DMS79 (cell line): ENCODE data around the gene CDKN2B.
"Not testable (repeated sequence)": the region's sequence is repeated elsewhere in the genome, so short reads cannot be mapped to it uniquely, and the experiment has no call there.

Experiments
- DNase-seq: peaks from one replicate; lab custom pipeline; 2025; lab: John Stamatoyannopoulos, UW

Gene CDKN2B

GRCh38 chr9:22008717-22009505 is at the start of gene CDKN2B:
Gene CDKN2B, minus strand, starts transcription at chr9:22009305. Its CDS starts 352 bp downstream, at chr9:22008953.
- peak; percentile 61 for DNase-seq

- DNase-seq, result not testable (repeated sequence)
Observed at GRCh38 chr9:22057972-22058371, 48.9 kb upstream of the CDKN2B start.

- no peak for DNase-seq
Observed at GRCh38 chr9:22056402-22056801, 47.3 kb upstream of the CDKN2B start.

DNA sequence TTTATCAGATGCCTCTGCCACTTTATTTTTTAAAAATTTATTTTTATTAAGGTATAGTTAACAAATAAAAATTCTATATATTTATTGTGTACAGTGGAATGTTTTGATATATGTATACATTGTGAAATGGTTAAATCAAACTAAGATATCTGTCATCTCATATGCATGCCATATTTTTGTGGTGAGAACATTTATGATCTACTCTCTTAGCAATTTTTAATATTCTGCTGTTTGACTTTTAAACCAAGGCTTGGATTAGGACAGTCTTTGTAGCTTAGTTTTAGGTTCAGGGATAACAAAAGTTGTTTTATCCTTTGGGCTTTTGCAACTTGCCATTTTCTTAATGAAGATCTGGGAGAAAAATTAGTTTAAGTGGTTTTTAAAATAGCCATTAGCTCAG is 46.0 kb upstream of the CDKN2B start:
- no peak for DNase-seq

GRCh38 chr9:22054529-22054928 is 45.4 kb upstream of the CDKN2B start:
- no peak for DNase-seq

GRCh38 chr9:22054076-22054475 is 45.0 kb upstream of the CDKN2B start:
- DNase-seq, result no peak

GRCh38 chr9:22053178-22053577 is 44.1 kb upstream of the CDKN2B start:
- no peak for DNase-seq

- DNase-seq, result no peak
Observed at GRCh38 chr9:22052376-22052945, 43.4 kb upstream of the CDKN2B start.

GRCh38 chr9:22050924-22051323 is 41.8 kb upstream of the CDKN2B start:
- DNase-seq, result no peak

DNA sequence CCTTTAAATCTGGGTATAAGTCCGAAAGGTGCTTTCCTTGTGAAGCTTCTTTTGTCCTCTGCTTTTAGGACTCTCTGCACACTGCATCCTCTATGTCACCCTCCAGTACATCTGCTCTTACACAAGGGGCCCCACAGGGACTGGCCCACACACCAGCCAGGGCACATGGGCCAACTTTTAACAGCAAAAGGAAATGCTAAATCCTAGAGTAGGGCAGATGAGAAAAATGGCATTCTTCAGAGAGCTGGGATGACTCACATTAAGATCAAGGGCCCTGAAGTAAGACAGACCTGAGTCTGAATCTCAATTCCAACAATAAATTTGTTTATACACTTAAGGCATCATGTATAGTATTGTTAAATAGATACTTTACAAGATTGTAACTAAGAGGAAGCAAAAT is 40.3 kb upstream of the CDKN2B start:
- no peak for DNase-seq

DNA sequence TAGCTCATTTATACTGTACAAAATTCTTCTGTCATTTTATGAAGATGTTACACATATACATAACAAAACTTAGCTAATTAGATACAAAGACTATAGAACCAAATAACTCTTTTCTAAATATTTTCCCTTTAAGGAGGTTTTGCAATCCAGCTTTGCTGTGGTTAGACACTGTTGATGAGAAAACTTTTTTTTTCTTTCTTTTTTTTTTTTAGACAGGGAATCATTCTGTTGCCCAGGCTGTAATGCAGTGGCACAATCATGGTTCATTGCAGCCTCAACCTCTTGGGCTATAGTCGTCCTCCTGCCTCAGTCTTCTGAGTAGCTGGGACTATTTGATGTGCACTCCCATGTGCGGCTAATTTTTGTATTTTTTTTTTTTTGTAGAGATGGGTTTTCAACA is 38.5 kb upstream of the CDKN2B start:
- no peak for DNase-seq

DNA sequence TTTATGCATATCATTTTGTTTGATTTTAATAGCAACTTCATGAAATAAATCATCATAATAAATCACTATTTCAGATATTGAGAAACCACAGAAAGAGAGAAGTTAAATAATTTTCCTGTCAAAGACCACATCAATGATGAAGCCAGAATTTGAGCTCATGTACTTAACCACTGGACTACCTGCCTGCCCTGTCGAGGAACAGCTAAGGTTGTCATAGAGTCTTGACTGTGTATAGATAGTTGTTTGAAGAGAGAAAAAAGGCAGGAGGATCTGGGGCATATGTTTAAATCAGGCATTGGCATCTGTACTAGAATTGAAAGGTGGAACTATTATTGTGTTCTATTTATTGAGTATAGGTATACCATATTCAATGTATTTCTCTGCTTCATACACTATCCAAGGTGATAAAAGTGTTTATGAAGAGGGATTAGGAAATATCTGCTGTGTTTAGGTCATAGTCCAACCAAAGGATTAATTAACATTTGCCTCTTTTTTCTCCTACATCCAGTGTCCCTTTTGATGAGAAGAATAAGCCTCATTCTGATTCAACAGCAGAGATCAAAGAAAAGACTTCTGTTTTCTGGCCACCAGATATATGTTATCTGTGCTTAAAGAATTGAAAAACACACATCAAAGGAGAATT is 37.3 kb upstream of the CDKN2B start:
- no peak for DNase-seq

GRCh38 chr9:22045423-22045822 is 36.3 kb upstream of the CDKN2B start:
- no peak for DNase-seq

DNA sequence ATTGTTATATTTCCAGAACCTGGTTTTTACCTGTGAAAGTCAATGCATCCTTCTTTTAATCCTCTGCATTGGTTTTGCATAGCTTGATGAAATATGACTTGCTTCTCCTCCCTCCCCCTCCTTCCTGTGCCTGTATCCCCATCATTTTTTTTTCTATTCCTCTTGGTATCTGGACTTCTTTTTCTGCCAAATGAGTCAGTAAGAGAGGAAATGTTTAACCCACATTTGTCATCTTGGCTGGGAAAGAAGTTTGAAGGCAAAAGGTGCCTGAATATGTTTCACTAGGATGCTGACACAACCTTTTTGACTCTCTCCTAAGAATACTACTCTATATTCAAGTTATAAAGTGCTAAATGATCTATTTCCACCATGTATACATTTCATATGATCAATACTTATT is 35.5 kb upstream of the CDKN2B start:
- DNase-seq, result no peak

DNA sequence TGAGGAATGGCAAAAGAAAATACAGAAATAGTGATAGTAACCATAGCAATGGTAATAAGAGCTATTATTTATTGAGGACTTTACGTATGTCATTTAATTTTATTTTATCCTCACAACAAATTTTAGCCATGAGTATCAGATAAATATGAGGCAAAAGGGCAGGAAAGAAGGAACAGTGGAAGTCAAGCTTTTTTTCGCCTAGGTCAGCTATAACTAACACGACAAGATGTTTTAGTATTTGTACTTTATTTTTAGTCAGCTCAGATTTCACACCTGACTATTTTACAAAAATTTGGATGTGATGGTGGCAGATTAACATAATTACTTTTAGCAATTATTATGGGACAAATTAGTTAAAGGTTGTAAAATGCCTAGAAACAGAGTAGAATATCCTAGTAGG is 34.8 kb upstream of the CDKN2B start:
- no peak for DNase-seq

- DNase-seq, result no peak
Observed at GRCh38 chr9:22041775-22042174, 32.7 kb upstream of the CDKN2B start.

- DNase-seq, result no peak
Observed at GRCh38 chr9:22041344-22041743, 32.2 kb upstream of the CDKN2B start.

- DNase-seq, result no peak
Observed at GRCh38 chr9:22040760-22041159, 31.7 kb upstream of the CDKN2B start.

- no peak for DNase-seq
Observed at GRCh38 chr9:22039258-22039657, 30.2 kb upstream of the CDKN2B start.

GRCh38 chr9:22037954-22038690 is 29.0 kb upstream of the CDKN2B start:
- no peak for DNase-seq

DNA sequence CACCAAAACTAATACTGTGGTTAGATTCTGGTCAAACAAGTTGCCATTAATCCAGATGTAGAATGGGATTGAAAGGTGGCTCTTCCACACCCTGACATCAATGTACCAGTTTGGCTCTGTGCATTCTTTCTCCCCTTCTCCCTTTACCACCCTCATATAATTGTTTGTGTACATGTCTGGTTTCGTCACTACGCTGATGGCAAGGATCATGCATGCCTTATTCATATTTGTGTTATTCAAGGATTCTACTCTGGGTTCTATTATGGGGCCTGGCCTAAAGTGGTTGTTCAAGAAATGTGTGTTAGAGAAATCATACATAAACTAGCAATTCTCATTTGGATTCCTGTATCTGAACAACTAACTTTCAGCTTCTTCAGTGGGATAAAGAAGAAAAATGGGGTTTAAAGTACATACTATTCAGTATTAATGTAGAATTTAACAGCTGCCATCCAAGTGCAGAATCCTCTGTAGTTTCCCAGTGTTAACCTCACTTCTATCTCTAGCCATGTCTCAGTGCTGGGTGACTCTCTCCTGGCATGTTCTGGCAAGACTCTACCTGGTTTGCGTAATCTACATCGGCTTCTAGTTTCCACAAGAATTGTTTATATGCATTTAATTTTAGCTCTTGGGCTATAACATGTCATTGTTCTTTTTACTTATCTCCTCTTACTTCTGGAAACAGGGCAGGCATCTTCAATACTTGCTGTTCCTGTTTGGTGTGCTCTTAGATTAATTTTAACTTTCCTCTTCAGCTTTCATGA is 27.9 kb upstream of the CDKN2B start:
- no peak for DNase-seq

DNA sequence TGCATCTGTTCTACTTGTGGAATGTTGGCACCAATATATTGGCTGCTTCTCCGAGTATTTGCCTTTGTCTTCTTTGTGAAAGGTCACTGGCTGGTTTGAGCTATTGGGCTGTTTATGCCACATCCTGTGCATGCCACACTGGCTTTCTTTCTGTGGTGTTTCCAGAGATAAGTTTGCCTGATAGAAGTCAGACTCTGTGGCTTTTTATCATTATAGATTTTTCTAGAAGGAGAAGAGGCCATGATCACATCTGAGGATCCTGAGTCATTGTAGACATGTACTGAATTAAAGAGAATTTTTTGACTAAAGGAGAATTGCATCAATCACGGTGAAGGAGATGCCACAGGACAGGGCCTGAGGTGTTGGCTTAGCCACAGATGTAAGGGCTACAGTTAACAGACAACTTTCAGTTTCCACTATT is 26.5 kb upstream of the CDKN2B start:
- DNase-seq, result no peak
